ENCODE results near the gene ADAMTS15. TPM values are rescaled to one million over a fixed set of nuclear protein-coding genes. Genes with fewer than 3 reads are reported as not detected.

ADAMTS15 gene
- total and polyA plus RNA-seq, 2 donors (not counting 1 experiment from before 2014, with no cell fraction given): not detected

GRCh38 chr11:130421697-130422096 is 26.7 kb upstream of the ADAMTS15 start:
- Histone ChIP-seq H4K20me1 (ENCODE audit: control insufficient read depth, insufficient read depth, low read length, poor library complexity, severe bottlenecking) (no peaks in the 10 kb centered on the region), H3K9ac (ENCODE audit: low read length) (no peak overlapping the region), H3K27ac (ENCODE audit: low read length in 2 of 2) (no peak overlapping the region), H3K4me1 (ENCODE audit: control insufficient read depth in 2 of 2, insufficient read depth in 2 of 2, low read length in 2 of 2) (no peaks in the 10 kb centered on the region), H3K79me2 (ENCODE audit: control insufficient read depth, insufficient read depth, low read length) (no peaks in the 10 kb centered on the region), H3K36me3 (replicated peaks in 1 of 2; ENCODE audit: control extremely low read depth in 1 of 2, control insufficient read depth in 1 of 2, extremely low read depth in 1 of 2, insufficient read depth in 2 of 2, low read length in 1 of 2) (no peaks in the 10 kb centered on the region), H3K4me2 (replicated peaks; ENCODE audit: low read depth, low read length, poor library complexity, severe bottlenecking) (no peak overlapping the region), H3K27me3 (replicated peaks in 1 of 4; ENCODE audit: control extremely low read depth in 1 of 4, control insufficient read depth in 3 of 4, insufficient read depth in 4 of 4, low read length in 3 of 4) (peaks cover 0 to 21% (median 10%) of the 10 kb centered on the region in 4 experiments), H3K4me3 (ENCODE audit: control extremely low read depth in 1 of 5, extremely low read depth in 1 of 5, insufficient read depth in 1 of 5, low read depth in 2 of 5, low read length in 4 of 5) (no peak overlapping the region), H2AFZ (ENCODE audit: insufficient read depth, low read depth, low read length, poor library complexity, severe bottlenecking) (no peak overlapping the region), H3K9me3 (ENCODE audit: control extremely low read depth in 1 of 3, control insufficient read depth in 2 of 3, insufficient read depth in 1 of 3, low read length in 2 of 3) (peaks cover 0 to 2% (median 0%) of the 10 kb centered on the region in 3 donors)
- H3K9me3 Mint-ChIP-seq (ENCODE audit: insufficient read depth): no peaks in the 10 kb centered on the region
- no peaks in the 10 kb centered on the region for H3K4me1 Mint-ChIP-seq
- no peak overlapping the region for H3K27ac Mint-ChIP-seq
- H3K27me3 Mint-ChIP-seq: peaks cover 48% of the 10 kb centered on the region
- TF ChIP-seq CTCF (IDR thresholded peaks at IDR 0.05) (no peak), EZH2 (IDR thresholded peaks at IDR 0.05; ENCODE audit: borderline replicate concordance, insufficient read depth, low read depth, low read length, poor library complexity, severe bottlenecking) (no peak)
- DNase-seq: no peak
- ATAC-seq (ENCODE audit: low read depth): no peak
- WGBS (ENCODE audit: insufficient coverage): 83% methylated on average over 7 of the region's 8 CpGs
- ChIA-PET POLR2A (no interaction called here), CTCF (no interaction called here)
- intact Hi-C loops (cut with micrococcal nuclease): no loop called here
- H3K4me3 Mint-ChIP-seq: no peak overlapping the region

DNA sequence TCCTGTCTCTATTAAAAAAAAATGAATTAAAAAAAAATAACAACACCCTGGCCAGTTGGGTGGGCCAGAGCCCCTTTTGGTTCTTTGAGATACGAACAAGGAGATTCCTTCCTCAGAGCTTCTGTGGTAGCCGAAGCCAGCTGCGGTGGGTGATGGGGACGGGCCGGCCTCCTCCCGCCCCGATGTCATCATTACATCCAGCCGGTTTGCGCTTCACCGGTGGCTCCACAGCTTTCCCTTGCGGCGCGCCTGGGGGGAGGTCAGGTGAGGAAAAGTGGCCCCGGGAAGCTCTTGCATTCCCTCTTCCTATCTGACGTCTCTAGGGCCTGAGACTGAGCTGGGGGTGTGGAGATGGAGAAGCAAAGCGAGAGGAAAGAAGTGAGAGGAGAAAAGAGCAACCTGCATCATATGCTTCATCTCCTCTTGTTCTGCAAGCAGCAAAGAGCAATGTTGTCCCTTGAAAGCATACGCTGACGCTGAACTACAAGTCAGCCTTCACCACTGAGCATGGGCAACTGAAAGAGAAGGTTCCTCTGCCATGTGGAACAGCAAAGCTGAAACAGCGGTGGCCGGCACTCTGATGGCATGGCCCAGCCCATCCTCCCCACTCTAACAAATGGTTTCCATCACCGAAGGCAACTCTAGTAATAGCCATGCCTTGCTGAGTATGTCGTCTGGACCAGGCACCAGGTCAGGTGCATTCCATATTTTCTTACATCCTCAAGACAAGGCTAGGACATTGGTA is 26.0 kb upstream of the ADAMTS15 start:
- H3K4me3 Mint-ChIP-seq: no peak overlapping the region
- Histone ChIP-seq H3K27me3 (replicated peaks in 1 of 4; ENCODE audit: control extremely low read depth in 1 of 4, control insufficient read depth in 3 of 4, insufficient read depth in 4 of 4, low read length in 3 of 4) (peaks cover 0 to 28% (median 14%) of the 10 kb centered on the region in 4 experiments), H2AFZ (ENCODE audit: insufficient read depth, low read depth, low read length, poor library complexity, severe bottlenecking) (no peak overlapping the region), H3K36me3 (replicated peaks in 1 of 2; ENCODE audit: control extremely low read depth in 1 of 2, control insufficient read depth in 1 of 2, extremely low read depth in 1 of 2, insufficient read depth in 2 of 2, low read length in 1 of 2) (no peaks in the 10 kb centered on the region), H3K9ac (ENCODE audit: low read length) (no peak overlapping the region), H3K4me3 (ENCODE audit: control extremely low read depth in 1 of 5, extremely low read depth in 1 of 5, insufficient read depth in 1 of 5, low read depth in 2 of 5, low read length in 4 of 5) (no peak overlapping the region), H3K27ac (ENCODE audit: low read length in 2 of 2) (no peak overlapping the region), H3K79me2 (ENCODE audit: control insufficient read depth, insufficient read depth, low read length) (no peaks in the 10 kb centered on the region), H3K4me2 (replicated peaks; ENCODE audit: low read depth, low read length, poor library complexity, severe bottlenecking) (no peak overlapping the region), H3K4me1 (ENCODE audit: control insufficient read depth in 2 of 2, insufficient read depth in 2 of 2, low read length in 2 of 2) (peaks cover 3 to 5% of the 10 kb centered on the region in 2 donors), H3K9me3 (ENCODE audit: control extremely low read depth in 1 of 3, control insufficient read depth in 2 of 3, insufficient read depth in 1 of 3, low read length in 2 of 3) (peaks cover 0 to 2% (median 0%) of the 10 kb centered on the region in 3 donors), H4K20me1 (ENCODE audit: control insufficient read depth, insufficient read depth, low read length, poor library complexity, severe bottlenecking) (no peaks in the 10 kb centered on the region)
- POLR2A ChIA-PET: no interaction called here
- no peak for TF ChIP-seq CTCF (IDR thresholded peaks at IDR 0.05)
- TF ChIP-seq EZH2 (IDR thresholded peaks at IDR 0.05; ENCODE audit: borderline replicate concordance, insufficient read depth, low read depth, low read length, poor library complexity, severe bottlenecking): no peak
- WGBS (ENCODE audit: insufficient coverage): 93% methylated on average over 19 of the region's 22 CpGs
- CTCF ChIA-PET: no interaction called here
- ATAC-seq (ENCODE audit: low read depth) (no peak), DNase-seq (no peak)
- H3K27ac Mint-ChIP-seq: no peak overlapping the region
- H3K4me1 Mint-ChIP-seq: peaks cover 4% of the 10 kb centered on the region
- H3K27me3 Mint-ChIP-seq: peaks cover 55% of the 10 kb centered on the region
- intact Hi-C loops (cut with micrococcal nuclease): no loop called here
- H3K9me3 Mint-ChIP-seq (ENCODE audit: insufficient read depth): no peaks in the 10 kb centered on the region

Data from B cell (primary cell).